Measurements from ENCODE around the gene TMEM260.

The TMEM260 gene

GRCh38 chr14:56648508-56649301 is 69.1 kb downstream of the TMEM260 start:
- no peak for DNase-seq (ENCODE audit: low read depth)
- no peak overlapping the region for H3K4me3 ChIP-seq (ENCODE audit: low read depth, low read length)
- in situ Hi-C loops (cut with HindIII; ENCODE audit: low sequenced_read_pairs) = no loop called here
- no peak for TF ChIP-seq CTCF (IDR thresholded peaks at IDR 0.05; ENCODE audit: low read depth, low read length, missing control alignments)

- H3K4me3 ChIP-seq (ENCODE audit: low read depth, low read length) = no peak overlapping the region
- in situ Hi-C loops (cut with HindIII; ENCODE audit: low sequenced_read_pairs) = no loop called here
- TF ChIP-seq CTCF (IDR thresholded peaks at IDR 0.05; ENCODE audit: low read depth, low read length, missing control alignments) = no peak
- no peak for DNase-seq (ENCODE audit: low read depth)
Observed at GRCh38 chr14:56649382-56649781, 69.8 kb downstream of the TMEM260 start.

- DNase-seq (ENCODE audit: low read depth) = no peak
- no peak overlapping the region for H3K4me3 ChIP-seq (ENCODE audit: low read depth, low read length)
- no peak for TF ChIP-seq CTCF (IDR thresholded peaks at IDR 0.05; ENCODE audit: low read depth, low read length, missing control alignments)
- in situ Hi-C loops (cut with HindIII; ENCODE audit: low sequenced_read_pairs) = no loop called here
Observed at GRCh38 chr14:56650048-56650447, 70.5 kb downstream of the TMEM260 start.

- H3K4me3 ChIP-seq (ENCODE audit: low read depth, low read length) = no peak overlapping the region
- TF ChIP-seq CTCF (IDR thresholded peaks at IDR 0.05; ENCODE audit: low read depth, low read length, missing control alignments) = no peak
- in situ Hi-C loops (cut with HindIII; ENCODE audit: low sequenced_read_pairs) = no loop called here
- DNase-seq (ENCODE audit: low read depth) = no peak
Observed at GRCh38 chr14:56650979-56651378, 71.4 kb downstream of the TMEM260 start.

- in situ Hi-C loops (cut with HindIII; ENCODE audit: low sequenced_read_pairs) = no loop called here
- no peak for DNase-seq (ENCODE audit: low read depth)
- no peak overlapping the region for H3K4me3 ChIP-seq (ENCODE audit: low read depth, low read length)
- TF ChIP-seq CTCF (IDR thresholded peaks at IDR 0.05; ENCODE audit: low read depth, low read length, missing control alignments) = no peak
Observed at GRCh38 chr14:56657604-56658003, 78.0 kb downstream of the TMEM260 start.

- in situ Hi-C loops (cut with HindIII; ENCODE audit: low sequenced_read_pairs) = no loop called here
- no peak for DNase-seq (ENCODE audit: low read depth)
- no peak for TF ChIP-seq CTCF (IDR thresholded peaks at IDR 0.05; ENCODE audit: low read depth, low read length, missing control alignments)
- no peak overlapping the region for H3K4me3 ChIP-seq (ENCODE audit: low read depth, low read length)
Observed at GRCh38 chr14:56659378-56659777, 79.8 kb downstream of the TMEM260 start.
